Activated CD4-positive, alpha-beta T cell treated with anti-CD3 and anti-CD28 coated beads, Interleukin-2, Interleukin-6, amounts not matched to agents 100 ng/mL and 50 ng/mL, durations not matched to agents 16 hours and 8 hours (primary cell): ENCODE results near the gene NPM3.

Source experiments
- DNase-seq: peaks from one replicate; pipeline ENCODE4 v3.0.0-alpha.2; 2020

NPM3 gene

DNA sequence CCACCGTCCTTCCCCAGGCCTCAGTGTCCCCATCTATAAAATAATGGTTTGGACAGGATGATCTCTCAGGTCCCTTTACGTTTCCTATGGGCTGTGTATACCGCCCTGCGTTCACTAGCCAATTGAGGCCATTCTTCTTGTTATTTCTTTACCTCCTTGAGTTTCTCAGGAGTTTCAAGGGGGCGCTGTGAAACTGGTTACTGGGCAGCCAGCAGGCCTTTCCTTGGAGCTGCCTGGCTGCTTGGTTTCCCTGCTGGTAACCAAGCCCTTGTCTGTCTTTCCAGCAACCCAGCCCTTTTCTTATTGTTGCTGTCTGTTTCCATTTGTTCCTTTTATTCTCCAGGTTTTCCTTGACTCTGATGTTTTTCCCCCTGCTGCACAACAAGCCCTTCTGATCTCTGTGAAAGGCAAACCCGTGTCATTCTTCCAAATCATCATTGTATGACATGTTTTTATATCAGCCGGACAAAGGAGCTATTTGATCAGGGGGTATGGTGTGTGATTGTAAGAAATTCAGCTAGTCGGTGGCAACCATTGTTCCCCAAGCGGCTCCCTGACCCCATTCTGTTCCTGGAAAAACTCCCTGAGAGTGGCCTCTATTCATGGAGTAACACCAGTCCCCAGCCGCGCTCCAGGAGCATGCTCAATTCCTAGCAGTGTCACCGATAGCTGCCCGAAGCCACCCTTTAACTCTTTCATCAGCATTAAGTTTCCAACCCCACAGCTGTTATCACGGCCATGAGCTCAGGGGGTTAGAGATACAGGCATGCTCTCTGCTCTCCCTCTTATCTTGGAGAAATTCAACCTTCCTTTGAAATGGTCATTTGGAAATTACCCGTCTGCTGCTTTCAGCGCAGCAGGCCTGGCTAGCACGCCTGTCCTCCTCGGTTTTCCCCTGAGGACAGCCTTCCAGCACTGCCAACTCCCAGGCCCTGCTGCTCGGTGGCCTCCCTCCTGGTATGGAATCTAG lies 33.9 kb downstream of the NPM3 start:
- no peak for DNase-seq

DNA sequence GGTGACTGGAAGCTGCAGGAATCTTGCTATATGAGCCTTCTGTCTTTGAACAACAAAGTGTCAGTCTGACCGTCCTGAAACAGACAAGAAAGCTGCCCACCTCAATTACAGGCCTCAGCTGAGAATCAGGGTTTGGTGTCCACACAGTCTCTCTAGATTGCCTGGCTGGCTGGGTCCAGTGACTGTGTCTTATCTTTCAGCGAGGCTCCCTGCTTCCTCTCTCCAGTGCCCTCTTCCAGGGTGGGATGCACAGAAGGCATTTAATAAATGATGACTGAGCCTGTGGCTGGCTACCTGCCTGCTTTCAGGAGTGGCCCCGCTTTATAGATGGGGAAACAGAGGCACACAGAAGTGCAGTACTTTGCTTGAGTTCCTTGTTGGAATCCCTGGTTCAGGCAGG lies 34.8 kb downstream of the NPM3 start:
- DNase-seq: no peak

DNA sequence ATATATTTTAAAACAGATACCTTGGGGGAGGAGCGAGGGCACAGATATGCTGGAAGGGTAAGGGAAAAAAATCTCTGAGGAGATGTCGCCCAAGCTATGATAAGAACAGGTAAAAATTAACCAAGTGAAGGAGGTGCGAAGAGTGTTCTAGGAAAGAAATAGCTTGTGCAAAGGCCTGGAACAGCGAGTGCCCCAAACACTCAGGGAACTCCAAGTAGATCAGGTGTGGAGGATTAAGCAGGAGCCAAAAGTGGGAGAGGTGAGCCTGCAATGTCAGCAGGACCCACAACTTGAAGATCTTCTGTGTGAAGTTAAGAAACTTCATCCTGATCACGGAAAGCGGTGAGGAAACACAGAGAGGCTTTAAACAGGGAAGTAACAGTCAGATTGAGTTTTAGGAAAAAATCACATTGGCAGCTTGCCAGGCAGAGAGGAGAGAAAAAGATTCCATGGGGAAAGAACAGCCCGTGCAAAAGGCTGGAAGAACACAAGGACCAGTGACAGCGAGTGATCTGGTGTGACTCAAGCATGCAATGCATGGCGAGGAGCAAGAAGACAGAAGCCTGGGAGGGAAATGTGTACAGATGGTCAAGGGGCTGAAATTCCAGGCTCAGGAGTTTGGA lies 38.1 kb downstream of the NPM3 start:
- DNase-seq: no peak

DNA sequence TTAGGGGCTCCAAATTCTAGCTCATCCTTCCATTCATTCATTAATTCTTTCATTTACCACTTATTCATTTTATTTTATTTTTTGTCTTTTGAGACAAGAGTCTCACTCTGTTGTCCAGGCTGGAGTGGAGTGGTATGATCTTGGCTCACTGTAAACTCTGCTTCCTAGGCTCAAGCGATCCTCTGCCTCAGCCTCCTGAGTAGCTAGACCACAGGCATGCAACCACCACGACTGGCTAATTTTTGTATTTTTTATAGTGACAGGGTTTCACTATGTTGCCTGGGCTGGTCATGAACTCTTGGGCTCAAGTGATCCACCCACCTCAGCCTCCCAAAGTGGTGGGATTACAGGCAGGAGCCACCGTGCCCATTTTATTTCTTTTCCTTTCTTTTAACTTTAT lies 39.0 kb downstream of the NPM3 start:
- DNase-seq: no peak

DNA sequence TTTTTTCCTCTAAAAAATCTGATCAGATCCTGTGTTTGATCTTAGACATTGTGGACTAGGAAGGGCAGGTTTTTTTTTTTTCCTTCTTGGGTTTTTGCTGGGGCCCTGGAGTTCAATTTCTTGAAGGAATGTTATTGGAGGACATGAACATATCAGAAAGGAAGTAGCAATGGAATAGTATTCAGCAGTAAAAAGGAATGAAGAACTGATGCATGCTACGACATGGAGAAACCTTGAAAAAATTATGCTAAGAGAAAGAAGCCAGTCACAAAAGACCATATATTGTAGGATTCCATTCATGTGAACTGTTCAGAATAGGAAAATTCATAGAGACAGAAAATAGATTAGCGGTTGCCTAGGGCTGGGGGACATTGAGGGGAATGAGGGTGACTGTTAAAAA lies 41.3 kb downstream of the NPM3 start:
- DNase-seq: no peak

DNA sequence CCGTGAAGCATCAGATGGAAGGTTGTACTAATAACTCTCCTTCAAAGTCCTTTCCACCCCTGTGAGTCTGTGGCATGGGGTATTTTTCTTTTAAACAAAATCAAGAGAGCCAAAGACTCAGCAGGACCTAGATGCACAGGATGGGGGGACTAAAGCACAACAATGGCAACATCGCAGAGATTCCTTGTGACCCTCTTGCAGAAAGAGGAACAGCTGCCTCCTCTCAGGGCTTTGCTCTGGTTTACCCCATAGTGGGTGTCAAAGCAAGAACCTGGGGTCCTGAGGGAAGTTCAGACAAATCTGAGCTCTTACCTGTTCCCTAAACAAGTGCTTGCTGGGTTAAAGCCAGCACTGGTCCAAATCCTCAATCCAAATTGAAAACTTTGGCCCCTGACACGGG lies 46.6 kb downstream of the NPM3 start:
- no peak for DNase-seq

DNA sequence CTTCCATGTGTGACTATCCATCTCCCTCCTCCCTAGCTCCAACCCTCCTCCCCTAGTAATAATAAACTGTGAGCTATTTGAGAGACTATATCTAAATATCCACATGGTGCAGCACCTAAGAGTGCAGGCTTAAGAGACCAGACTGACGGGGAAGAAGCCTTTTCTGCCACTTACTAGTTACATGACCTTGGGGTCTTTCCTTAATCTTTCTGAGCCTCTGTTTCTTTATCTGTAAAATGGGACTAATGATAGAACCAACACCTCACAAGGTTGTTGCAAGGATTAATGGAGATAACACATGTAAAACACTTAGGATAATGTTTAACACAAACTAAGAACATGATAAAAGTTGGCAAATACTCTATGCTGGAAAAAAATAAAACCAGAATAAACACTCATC lies 51.1 kb downstream of the NPM3 start:
- no peak for DNase-seq
